Epithelial cell of proximal tubule (primary cell): ENCODE data around the gene MTM1. TPM values are rescaled to one million over a fixed set of nuclear protein-coding genes. Genes with fewer than 3 reads are reported as not detected.

ENCODE experiments used
- DNase-seq: peaks from one replicate; pipeline ENCODE4 v3.0.0-alpha.2; 2011; ENCODE audit warnings: low read depth
- H3K4me3 ChIP-seq: 2 replicates; pipeline ENCODE4 v1.5.1; 2011; ENCODE audit warnings: low read depth, mild to moderate bottlenecking, low read length
- CTCF ChIP-seq: conservative IDR thresholded peaks from 2 replicates; pipeline ENCODE4 v1.5.1; 2012; ENCODE audit warnings: low read depth, mild to moderate bottlenecking, low read length
- total RNA-seq: library from RNA; depleted of rRNA; stranded (reverse); fragments of >200 nt; gene quantifications from 2 replicates; pipeline ENCODE4 v1.2.3, GENCODE V29; 2015

Gene MTM1
- total RNA-seq, 1 donor from 2014 or later: 4.1 TPM

- no peak for DNase-seq
- H3K4me3 ChIP-seq: no peak overlapping the region
- TF ChIP-seq CTCF: no peak
Measured at GRCh38 chrX:150602296-150602695, 33.9 kb downstream of the MTM1 start.

- no peak for TF ChIP-seq CTCF
- DNase-seq: no peak
- no peak overlapping the region for H3K4me3 ChIP-seq
Measured at GRCh38 chrX:150602743-150603142, 34.3 kb downstream of the MTM1 start.

GRCh38 chrX:150605603-150606002 is 37.2 kb downstream of the MTM1 start:
- no peak overlapping the region for H3K4me3 ChIP-seq
- DNase-seq: no peak
- TF ChIP-seq CTCF: no peak

- DNase-seq: no peak
- no peak overlapping the region for H3K4me3 ChIP-seq
- no peak for TF ChIP-seq CTCF
Measured at GRCh38 chrX:150607201-150607600, 38.8 kb downstream of the MTM1 start.

- TF ChIP-seq CTCF: no peak
- no peak overlapping the region for H3K4me3 ChIP-seq
Measured at GRCh38 chrX:150610043-150610442, 41.6 kb downstream of the MTM1 start.

GRCh38 chrX:150610446-150610845 is 42.0 kb downstream of the MTM1 start:
- no peak for TF ChIP-seq CTCF
- no peak overlapping the region for H3K4me3 ChIP-seq
- DNase-seq: no peak

More at GRCh38 chrX:150610043-150610442, 41.6 kb downstream of the MTM1 start:
- no peak for DNase-seq

GRCh38 chrX:150615356-150615755 is 46.9 kb downstream of the MTM1 start:
- DNase-seq: no peak
- no peak overlapping the region for H3K4me3 ChIP-seq
- no peak for TF ChIP-seq CTCF
